Stimulated activated naive CD8-positive, alpha-beta T cell treated with anti-CD3 and anti-CD28 coated beads, Interleukin-15, Interleukin-2, amounts not matched to agents 100 U/mL and 50 U/mL, for 24 hours (primary cell): ENCODE data around the gene EYS.

Experiments
- ATAC-seq: fragments of 150-1000 bp; cut with Tn5 transposase; one replicate; pipeline ENCODE4 v1.10.0; 2021
- DNase-seq: peaks from one replicate; pipeline ENCODE4 v3.0.0; 2021

EYS gene

GRCh38 chr6:65707126-65707826 is at the start of gene EYS:
EYS (minus strand) TSS chr6:65707226; CDS start chr6:65495410, 211,816 bp downstream.
- DNase-seq (no peak), ATAC-seq (no peak)

GRCh38 chr6:65746302-65746701 is 39.3 kb upstream of the EYS start:
- DNase-seq (no peak), ATAC-seq (no peak)

GRCh38 chr6:65745614-65746013 is 38.6 kb upstream of the EYS start:
- DNase-seq: no peak
- no peak for ATAC-seq

GRCh38 chr6:65728879-65729479 is 22.0 kb upstream of the EYS start:
- ATAC-seq (no peak), DNase-seq (no peak)

GRCh38 chr6:65719101-65719500 is 12.1 kb upstream of the EYS start:
- no peak for DNase-seq
- ATAC-seq: no peak

- no peak for ATAC-seq
These were observed 4.5 kb upstream of the EYS start for GRCh38 chr6:65711531-65711930.

GRCh38 chr6:65709099-65709830 is 2.2 kb upstream of the EYS start:
- ATAC-seq (no peak), DNase-seq (no peak)

More at GRCh38 chr6:65711531-65711930, 4.5 kb upstream of the EYS start:
- DNase-seq: no peak

GRCh38 chr6:65708162-65708561 is 1.1 kb upstream of the EYS start:
- ATAC-seq: no peak

GRCh38 chr6:65706436-65706835 is 590 bp downstream of the EYS start:
- no peak for ATAC-seq
- DNase-seq: no peak

More at GRCh38 chr6:65708162-65708561, 1.1 kb upstream of the EYS start:
- no peak for DNase-seq

GRCh38 chr6:65701325-65701724 is 5.7 kb downstream of the EYS start:
- no peak for ATAC-seq
- DNase-seq: no peak

GRCh38 chr6:65700561-65700960 is 6.5 kb downstream of the EYS start:
- ATAC-seq (no peak), DNase-seq (no peak)

GRCh38 chr6:65692109-65692508 is 14.9 kb downstream of the EYS start:
- ATAC-seq (no peak), DNase-seq (no peak)

GRCh38 chr6:65680232-65680631 is 26.8 kb downstream of the EYS start:
- DNase-seq (no peak), ATAC-seq (no peak)

- DNase-seq: no peak
These were observed 35.1 kb downstream of the EYS start for GRCh38 chr6:65671922-65672321.

GRCh38 chr6:65667916-65668656 is 38.9 kb downstream of the EYS start:
- ATAC-seq: no peak
- no peak for DNase-seq

More at GRCh38 chr6:65671922-65672321, 35.1 kb downstream of the EYS start:
- no peak for ATAC-seq

- DNase-seq: no peak
- no peak for ATAC-seq
These were observed 56.9 kb downstream of the EYS start for GRCh38 chr6:65650086-65650485.

- no peak for DNase-seq
- no peak for ATAC-seq
These were observed 57.6 kb downstream of the EYS start for GRCh38 chr6:65649392-65649791.

GRCh38 chr6:65646544-65646943 is 60.5 kb downstream of the EYS start:
- ATAC-seq (no peak), DNase-seq (no peak)

- ATAC-seq: no peak
- no peak for DNase-seq
These were observed 64.2 kb downstream of the EYS start for GRCh38 chr6:65642776-65643175.

GRCh38 chr6:65638047-65638831 is 68.8 kb downstream of the EYS start:
- DNase-seq (no peak), ATAC-seq (no peak)

- no peak for ATAC-seq
- no peak for DNase-seq
These were observed 69.6 kb downstream of the EYS start for GRCh38 chr6:65637289-65638046.
